Measurements from ENCODE around the gene FAM180A. TPM values are rescaled to one million over a fixed set of nuclear protein-coding genes. Genes with fewer than 3 reads are reported as not detected.

The FAM180A gene
- polyA plus RNA-seq, 1 experiment, result 5.5 TPM

DNA sequence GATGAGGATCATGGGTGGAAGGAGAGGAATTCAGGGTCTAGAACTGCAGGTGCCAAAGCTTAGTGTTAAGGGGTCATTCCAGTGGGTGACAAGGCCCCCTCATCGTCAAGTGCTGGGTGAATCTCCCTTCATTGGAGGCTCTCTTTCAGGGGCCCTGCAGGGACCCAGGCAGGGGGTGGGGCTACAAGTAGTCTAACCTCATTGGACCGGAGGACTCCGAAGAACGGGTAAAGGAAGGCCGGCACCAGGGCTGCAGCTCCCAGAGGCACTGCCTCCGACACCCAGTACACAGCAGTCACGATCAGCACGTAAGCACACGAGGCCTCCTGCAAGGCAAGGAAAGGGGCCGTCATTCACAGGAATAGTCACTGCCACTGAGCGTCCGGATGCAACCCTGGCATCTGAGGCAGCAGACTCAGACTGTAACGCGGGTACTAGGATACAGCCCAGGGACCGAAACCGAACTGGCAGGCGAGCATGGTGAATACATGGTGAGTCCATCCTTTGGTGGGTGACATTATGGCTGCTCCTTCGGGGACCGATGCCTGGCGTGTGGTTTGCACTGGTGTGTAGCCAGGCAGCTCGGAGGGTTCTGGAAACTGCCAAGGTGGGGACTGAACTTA lies 27.3 kb downstream of the FAM180A start:
- CTCF ChIA-PET, result interaction anchor here (1.8 kb wide), 1 partner anchor 10 kb away, joined by 6 read pairs; no protein-coding TSS in a partner anchor
- POLR2A ChIA-PET, result no interaction called here
- no peaks in the 10 kb centered on the region for H3K27me3 ChIP-seq (ENCODE audit: control insufficient read depth, insufficient read depth, low read length)
- DNase-seq (ENCODE audit: low read depth, low spot score), result no peak
- H3K9me3 ChIP-seq (ENCODE audit: control insufficient read depth, insufficient read depth, low read length), result no peaks in the 10 kb centered on the region
- TF ChIP-seq, protein P1, sequence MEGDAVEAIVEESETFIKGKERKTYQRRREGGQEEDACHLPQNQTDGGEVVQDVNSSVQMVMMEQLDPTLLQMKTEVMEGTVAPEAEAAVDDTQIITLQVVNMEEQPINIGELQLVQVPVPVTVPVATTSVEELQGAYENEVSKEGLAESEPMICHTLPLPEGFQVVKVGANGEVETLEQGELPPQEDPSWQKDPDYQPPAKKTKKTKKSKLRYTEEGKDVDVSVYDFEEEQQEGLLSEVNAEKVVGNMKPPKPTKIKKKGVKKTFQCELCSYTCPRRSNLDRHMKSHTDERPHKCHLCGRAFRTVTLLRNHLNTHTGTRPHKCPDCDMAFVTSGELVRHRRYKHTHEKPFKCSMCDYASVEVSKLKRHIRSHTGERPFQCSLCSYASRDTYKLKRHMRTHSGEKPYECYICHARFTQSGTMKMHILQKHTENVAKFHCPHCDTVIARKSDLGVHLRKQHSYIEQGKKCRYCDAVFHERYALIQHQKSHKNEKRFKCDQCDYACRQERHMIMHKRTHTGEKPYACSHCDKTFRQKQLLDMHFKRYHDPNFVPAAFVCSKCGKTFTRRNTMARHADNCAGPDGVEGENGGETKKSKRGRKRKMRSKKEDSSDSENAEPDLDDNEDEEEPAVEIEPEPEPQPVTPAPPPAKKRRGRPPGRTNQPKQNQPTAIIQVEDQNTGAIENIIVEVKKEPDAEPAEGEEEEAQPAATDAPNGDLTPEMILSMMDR (IDR thresholded peaks at IDR 0.05; ENCODE audit: low read depth, low read length), result no peak
- H3K4me3 ChIP-seq (ENCODE audit: low read depth, low read length), result no peak overlapping the region
- H3K27ac ChIP-seq (ENCODE audit: low read depth, low read length), result no peak overlapping the region

DNA sequence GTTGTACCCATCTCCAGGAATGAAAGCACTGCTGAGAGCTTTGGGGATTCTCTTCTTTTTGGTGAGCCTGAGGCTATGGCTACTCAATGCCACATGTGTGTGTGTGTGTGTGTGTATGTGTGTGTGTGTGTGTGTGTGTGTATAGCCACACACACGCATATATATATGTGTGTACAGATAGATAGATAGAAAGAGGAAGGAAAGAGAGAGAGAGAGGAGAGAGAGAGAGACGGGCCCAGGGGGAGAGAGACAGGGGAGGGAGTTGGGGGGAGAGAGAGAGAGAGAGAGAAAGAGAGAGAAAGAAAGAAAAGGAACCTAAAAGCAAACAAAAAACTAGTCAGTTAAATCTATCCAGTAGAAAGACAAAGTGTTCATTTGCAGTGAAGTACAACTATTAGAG lies 28.9 kb downstream of the FAM180A start:
- TF ChIP-seq, protein P1 (IDR thresholded peaks at IDR 0.05; ENCODE audit: low read depth, low read length), result no peak
- no peak overlapping the region for H3K27ac ChIP-seq (ENCODE audit: low read depth, low read length)
- no peak overlapping the region for H3K4me3 ChIP-seq (ENCODE audit: low read depth, low read length)
- POLR2A ChIA-PET, result no interaction called here
- no peak for DNase-seq (ENCODE audit: low read depth, low spot score)
- H3K27me3 ChIP-seq (ENCODE audit: control insufficient read depth, insufficient read depth, low read length), result no peaks in the 10 kb centered on the region
- no peaks in the 10 kb centered on the region; the same call in 1 of the 2 replicates for H3K9me3 ChIP-seq (ENCODE audit: control insufficient read depth, insufficient read depth, low read length)
- CTCF ChIA-PET, result interaction anchor here (0.5 to 1.8 kb wide), 4 partner anchors 9 to 81 kb away, joined by 4 to 9 read pairs (median 8); no protein-coding TSS in a partner anchor

DNA sequence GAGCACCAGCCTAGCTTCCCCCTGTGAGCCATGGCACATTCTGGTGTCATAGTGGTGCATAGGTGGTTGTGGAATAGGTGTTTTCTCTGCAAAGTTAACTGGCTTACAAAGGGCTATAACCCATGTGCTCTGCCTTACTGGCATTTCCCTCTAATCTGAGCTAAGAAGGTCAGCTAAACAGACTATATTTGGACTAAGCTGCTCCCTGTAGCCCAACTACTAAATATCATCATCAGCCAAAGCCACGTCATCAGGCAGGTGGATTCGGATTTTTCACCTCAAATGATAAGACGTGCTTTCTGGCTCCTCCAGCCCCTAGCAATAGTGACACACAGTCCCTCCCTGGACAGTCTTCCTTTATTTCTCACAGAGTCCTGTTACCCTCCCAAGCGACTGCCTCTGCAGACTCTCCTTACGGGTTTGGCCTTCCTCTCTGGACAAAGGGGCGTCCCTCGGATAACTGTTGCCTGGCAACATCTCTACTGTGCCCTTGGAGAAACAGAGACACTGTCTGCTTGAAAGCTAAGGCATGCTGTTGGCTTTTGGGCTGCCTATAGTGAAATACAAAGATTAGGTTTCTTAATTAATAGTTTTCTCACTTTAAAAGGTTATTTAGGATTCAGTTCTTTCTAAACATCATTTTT lies 29.7 kb downstream of the FAM180A start:
- Histone ChIP-seq H3K27me3 (ENCODE audit: control insufficient read depth, insufficient read depth, low read length) (no peaks in the 10 kb centered on the region), H3K4me3 (ENCODE audit: low read depth, low read length) (no peak overlapping the region), H3K27ac (ENCODE audit: low read depth, low read length) (no peak overlapping the region), H3K9me3 (ENCODE audit: control insufficient read depth, insufficient read depth, low read length) (no peaks in the 10 kb centered on the region; the same call in 1 of the 2 replicates)
- TF ChIP-seq, protein P1 (IDR thresholded peaks at IDR 0.05; ENCODE audit: low read depth, low read length), result no peak
- POLR2A ChIA-PET, result interaction anchor here (0.6 kb wide), 1 partner anchor 22 kb away, joined by 5 read pairs; no protein-coding TSS in a partner anchor
- CTCF ChIA-PET, result interaction anchor here (0.5 to 1.6 kb wide), 3 partner anchors 9 to 79 kb away, joined by 4 to 9 read pairs (median 4); no protein-coding TSS in a partner anchor
- DNase-seq (ENCODE audit: low read depth, low spot score), result no peak

DNA sequence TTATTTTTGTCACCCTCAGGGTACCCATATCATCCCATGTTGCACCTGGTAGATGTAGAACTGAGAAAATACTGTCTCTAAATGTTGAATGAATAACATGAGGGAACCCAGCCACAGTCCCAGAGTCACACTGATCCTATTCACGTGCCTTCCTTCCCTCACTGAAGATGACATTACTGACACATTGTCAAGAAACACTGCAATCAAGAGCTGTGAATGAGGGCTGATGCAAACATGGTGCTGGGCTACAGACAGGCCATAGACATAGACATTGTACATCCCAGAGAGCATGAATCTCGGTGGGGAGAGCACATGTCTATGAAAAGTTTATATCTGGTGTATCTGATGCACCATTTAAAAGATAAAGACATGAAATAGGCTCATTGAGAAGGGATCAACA lies 30.4 kb downstream of the FAM180A start:
- Histone ChIP-seq H3K27ac (ENCODE audit: low read depth, low read length) (no peak overlapping the region), H3K9me3 (ENCODE audit: control insufficient read depth, insufficient read depth, low read length) (no peaks in the 10 kb centered on the region; the same call in 1 of the 2 replicates), H3K27me3 (ENCODE audit: control insufficient read depth, insufficient read depth, low read length) (no peaks in the 10 kb centered on the region), H3K4me3 (ENCODE audit: low read depth, low read length) (no peak overlapping the region)
- DNase-seq (ENCODE audit: low read depth, low spot score), result no peak
- POLR2A ChIA-PET, result no interaction called here
- CTCF ChIA-PET, result interaction anchor here (0.6 to 1.6 kb wide), 2 partner anchors 8 to 21 kb away, joined by 4 read pairs; no protein-coding TSS in a partner anchor
- TF ChIP-seq, protein P1 (IDR thresholded peaks at IDR 0.05; ENCODE audit: low read depth, low read length), result no peak

DNA sequence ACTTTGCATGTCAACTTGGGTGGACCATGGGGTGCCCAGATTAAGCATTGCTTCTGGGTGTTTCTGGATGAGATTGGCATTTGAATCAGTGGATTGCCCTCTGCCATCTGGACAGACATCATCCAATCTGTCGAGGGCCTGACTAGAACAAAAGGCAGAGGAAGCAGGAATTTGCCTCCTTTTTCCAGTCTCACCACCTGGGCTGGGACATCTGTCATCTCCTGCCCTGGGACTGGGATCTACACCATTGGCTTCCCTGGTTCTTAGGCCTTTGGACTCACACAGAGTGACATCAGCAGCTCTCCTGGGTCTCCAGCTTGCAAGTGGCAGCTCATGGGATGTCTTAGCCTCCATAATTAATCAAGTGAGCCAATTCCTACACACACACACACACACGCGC lies 30.9 kb downstream of the FAM180A start:
- Histone ChIP-seq H3K9me3 (ENCODE audit: control insufficient read depth, insufficient read depth, low read length) (no peaks in the 10 kb centered on the region; the same call in 1 of the 2 replicates), H3K27ac (ENCODE audit: low read depth, low read length) (no peak overlapping the region), H3K27me3 (ENCODE audit: control insufficient read depth, insufficient read depth, low read length) (no peaks in the 10 kb centered on the region), H3K4me3 (ENCODE audit: low read depth, low read length) (no peak overlapping the region)
- TF ChIP-seq, protein P1 (IDR thresholded peaks at IDR 0.05; ENCODE audit: low read depth, low read length), result no peak
- no peak for DNase-seq (ENCODE audit: low read depth, low spot score)
- CTCF ChIA-PET, result no interaction called here
- POLR2A ChIA-PET, result interaction anchor here (1.0 kb wide), 1 partner anchor 54 kb away, joined by 3 read pairs; no protein-coding TSS in a partner anchor
